ENCODE data around the gene YARS1.
A peak's percentile ranks its signal among the peaks of the same experiment; 100 is the strongest.

YARS1 gene

DNA sequence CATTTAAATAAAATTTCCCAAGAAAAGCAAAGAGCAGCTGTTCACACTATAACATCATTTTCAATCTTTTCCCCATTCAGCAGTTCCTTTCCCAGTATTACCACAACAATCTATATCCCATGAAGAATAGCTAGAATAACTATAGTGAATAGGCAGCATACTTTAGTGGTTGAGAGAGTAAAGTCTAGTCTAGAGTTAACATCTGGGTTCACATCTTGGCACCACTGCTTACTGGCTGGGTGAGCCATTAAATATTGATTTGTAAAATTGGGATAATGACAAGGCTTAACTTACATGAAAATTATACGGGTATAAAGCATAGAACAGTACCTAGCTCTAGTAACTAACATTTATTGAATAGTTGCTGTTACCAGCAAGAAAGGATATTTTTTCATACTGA, 14.7 kb upstream of the YARS1 start:
- H3K4me3 ChIP-seq (ENCODE audit: low read length), result no peak overlapping the region
- no peak for TF ChIP-seq ZNF274 (IDR thresholded peaks at IDR 0.05; ENCODE audit: low read depth, low read length)

- no peak overlapping the region for H3K4me3 ChIP-seq (ENCODE audit: low read length)
- TF ChIP-seq ZNF274 (IDR thresholded peaks at IDR 0.05; ENCODE audit: low read depth, low read length), result no peak
These were observed 13.1 kb upstream of the YARS1 start for GRCh38 chr1:32830092-32830852.

GRCh38 chr1:32828341-32828740, 11.2 kb upstream of the YARS1 start:
- H3K4me3 ChIP-seq (ENCODE audit: low read length), result no peak overlapping the region
- TF ChIP-seq ZNF274 (IDR thresholded peaks at IDR 0.05; ENCODE audit: low read depth, low read length), result no peak

DNA sequence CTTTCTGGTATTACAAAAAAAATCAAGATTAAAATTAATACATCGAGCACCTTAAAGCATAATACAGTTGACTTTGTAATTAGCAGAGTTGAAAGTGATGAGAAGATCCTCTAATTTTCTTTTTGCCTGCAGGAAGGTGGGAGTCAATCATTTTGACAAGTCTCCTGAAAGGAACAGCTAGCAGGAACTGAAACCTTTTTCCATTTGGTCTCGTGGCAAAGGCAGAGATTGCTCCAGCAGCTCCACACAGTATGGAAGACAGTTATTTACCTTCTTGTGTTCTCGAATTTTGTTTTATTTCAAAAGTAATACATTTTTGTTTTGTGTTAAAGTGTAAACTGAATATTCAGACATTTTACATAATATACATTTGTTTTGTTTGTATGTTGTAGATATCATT, 8.0 kb upstream of the YARS1 start:
- no peak for TF ChIP-seq ZNF274 (IDR thresholded peaks at IDR 0.05; ENCODE audit: low read depth, low read length)
- H3K4me3 ChIP-seq (ENCODE audit: low read length), result no peak overlapping the region

- peak overlapping the region; percentile 83 for H3K4me3 ChIP-seq (ENCODE audit: low read length)
- no peak for TF ChIP-seq ZNF274 (IDR thresholded peaks at IDR 0.05; ENCODE audit: low read depth, low read length)
These were observed 1.8 kb upstream of the YARS1 start for GRCh38 chr1:32818804-32819541.

DNA sequence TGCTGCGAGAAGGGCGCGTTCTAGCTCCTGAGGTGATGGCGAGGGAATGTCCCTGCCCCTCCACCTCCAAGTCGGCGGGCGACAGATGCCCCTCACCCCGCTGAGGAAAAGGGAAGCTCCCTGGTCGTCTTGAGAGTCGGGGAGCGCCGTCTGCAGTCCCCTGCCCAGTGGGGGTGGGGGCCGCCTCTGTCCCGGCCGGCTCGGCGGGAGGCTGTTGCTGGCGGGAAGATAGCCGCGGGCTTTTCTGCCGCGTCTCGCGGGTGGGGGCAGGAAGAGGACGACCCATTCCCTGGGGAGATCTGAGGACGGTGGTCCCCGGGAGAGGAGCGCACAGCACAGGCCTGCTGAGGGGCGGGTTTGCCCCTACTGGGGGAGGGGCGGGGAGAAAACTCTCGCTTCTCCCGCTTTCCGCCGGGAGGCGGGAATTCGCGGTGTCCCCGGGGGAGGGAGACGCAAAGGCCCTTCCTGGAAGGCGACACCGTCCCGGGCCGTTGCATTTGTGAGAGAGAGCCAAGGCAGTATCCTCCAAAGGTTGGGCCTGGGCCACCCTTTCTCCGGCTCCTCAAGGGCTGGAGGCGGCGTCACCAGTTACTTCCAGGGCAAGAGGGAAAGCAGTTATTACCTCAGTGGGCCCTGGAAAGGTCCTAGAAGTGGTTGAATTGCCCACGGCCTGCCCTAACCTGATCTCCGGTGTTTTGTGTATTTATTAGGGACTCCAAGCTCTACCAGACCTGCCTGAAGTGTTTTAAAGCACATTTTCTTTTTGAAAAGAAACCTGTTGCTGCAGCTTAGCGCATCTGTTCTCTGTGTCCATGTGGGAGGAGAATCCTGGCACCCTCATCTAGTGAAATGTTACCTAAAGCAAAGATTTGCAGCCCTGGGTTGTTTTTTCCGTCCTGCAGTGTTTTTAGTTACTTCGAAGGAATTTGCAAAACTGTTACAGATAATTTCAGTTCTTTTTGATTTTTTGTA, 943 bp upstream of the YARS1 start:
- no peak for TF ChIP-seq ZNF274 (IDR thresholded peaks at IDR 0.05; ENCODE audit: low read depth, low read length)
- H3K4me3 ChIP-seq (ENCODE audit: low read length), result peak overlapping the region; percentile 83

- TF ChIP-seq ZNF274 (IDR thresholded peaks at IDR 0.05; ENCODE audit: low read depth, low read length), result no peak
- peak overlapping the region; percentile 96 for H3K4me3 ChIP-seq (ENCODE audit: low read length)
These were observed 441 bp downstream of the YARS1 start for GRCh38 chr1:32816676-32817158.

DNA sequence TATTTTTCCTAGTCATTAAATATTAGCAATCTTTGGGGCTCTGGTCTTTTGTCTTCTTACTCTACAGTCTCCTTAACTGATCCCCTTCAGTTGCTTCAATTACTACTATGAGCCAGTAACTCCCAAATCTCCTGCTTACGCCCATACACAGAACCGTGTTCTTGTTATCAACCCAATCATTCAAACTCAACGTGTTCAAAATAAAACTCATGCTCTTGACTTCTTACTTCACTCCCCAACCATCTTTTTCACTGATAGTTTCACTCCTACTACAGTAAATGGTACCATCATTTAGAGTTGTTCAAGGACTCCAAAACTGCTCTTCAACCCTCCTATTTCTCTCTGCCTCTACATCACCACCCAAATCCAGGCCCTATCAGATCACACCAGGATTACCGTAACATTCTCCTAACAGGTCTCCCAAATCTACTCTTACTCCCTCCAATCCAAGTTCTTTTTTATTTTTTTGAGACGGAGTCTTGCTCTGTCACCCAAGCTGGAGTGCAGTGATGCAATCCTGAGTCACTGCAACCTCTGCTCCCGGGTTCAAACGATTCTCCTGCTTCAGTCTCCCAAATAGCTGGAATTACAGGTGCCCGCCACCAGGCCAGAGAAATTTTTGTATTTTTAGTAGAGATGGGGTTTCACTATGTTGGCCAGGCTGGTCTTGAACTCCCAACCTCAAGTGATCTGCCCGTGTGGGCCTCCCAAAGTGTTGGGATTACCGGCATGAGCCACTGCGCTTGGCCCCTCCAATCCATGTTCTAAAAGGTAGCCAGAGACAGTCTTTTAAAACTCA, 3.0 kb downstream of the YARS1 start:
- H3K4me3 ChIP-seq (ENCODE audit: low read length), result no peak overlapping the region
- TF ChIP-seq ZNF274 (IDR thresholded peaks at IDR 0.05; ENCODE audit: low read depth, low read length), result no peak

DNA sequence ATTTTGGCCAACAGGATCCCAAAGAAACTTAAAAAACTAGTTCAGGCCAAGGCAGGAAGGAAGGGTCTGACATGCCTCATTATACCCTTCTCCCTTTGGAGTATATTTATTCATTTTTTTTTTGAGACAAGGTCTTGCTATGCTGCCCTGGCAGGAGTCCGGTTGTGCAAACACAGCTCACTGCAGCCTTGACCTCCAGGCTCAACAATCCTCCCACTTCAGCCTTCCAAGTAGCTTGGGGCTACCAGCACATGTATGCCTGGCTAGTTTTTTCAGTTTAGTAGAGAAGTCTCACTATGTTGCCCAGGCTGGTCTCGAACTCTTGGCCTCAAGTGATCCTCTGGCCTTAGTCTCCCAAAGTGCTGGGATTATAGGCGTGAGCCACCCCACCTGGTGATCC, 5.2 kb downstream of the YARS1 start:
- no peak overlapping the region for H3K4me3 ChIP-seq (ENCODE audit: low read length)
- TF ChIP-seq ZNF274 (IDR thresholded peaks at IDR 0.05; ENCODE audit: low read depth, low read length), result no peak

DNA sequence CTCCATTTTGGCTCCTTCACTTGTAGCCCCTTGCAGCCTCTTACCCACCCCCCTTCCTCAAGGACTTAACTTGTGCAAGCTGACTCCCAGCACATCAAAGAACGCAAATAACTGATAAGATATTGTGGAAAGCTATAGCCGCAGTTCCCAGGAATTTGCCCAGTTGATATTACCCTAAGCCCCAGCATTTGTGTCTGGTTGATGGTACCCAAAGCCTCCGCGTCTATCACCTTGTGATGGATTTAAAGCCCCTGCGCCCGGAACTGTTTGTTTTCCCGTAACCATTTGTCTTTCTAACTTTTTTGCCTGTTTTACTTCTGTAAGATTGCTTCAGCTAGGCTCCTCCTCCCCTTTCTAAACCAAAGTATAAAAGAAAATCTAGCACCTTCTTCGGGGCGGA, 5.9 kb downstream of the YARS1 start:
- no peak for TF ChIP-seq ZNF274 (IDR thresholded peaks at IDR 0.05; ENCODE audit: low read depth, low read length)

GRCh38 chr1:32810358-32810757, 6.8 kb downstream of the YARS1 start:
- H3K4me3 ChIP-seq (ENCODE audit: low read length), result no peak overlapping the region
- TF ChIP-seq ZNF274 (IDR thresholded peaks at IDR 0.05; ENCODE audit: low read depth, low read length), result no peak

More for the DNA sequence above, 5.9 kb downstream of the YARS1 start:
- H3K4me3 ChIP-seq (ENCODE audit: low read length), result no peak overlapping the region

DNA sequence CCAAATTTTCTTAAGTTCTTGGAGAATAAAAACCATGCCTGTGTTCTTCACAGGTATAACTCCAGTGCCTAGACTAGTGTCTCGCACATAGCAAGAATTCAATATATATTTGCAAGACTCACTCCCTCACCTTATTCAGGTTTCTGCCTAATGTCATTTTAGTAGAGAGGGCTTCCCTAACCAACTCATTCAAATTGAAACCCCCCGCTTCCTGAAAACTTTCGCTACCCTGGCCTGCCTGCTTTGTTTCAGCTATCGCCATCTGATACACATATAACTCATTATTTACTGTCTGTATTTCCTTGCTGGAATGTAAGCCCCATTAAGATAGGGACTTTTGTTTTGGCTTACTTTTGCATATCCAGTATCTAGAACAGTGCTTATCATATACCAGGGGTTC, 8.6 kb downstream of the YARS1 start:
- H3K4me3 ChIP-seq (ENCODE audit: low read length), result no peak overlapping the region
- no peak for TF ChIP-seq ZNF274 (IDR thresholded peaks at IDR 0.05; ENCODE audit: low read depth, low read length)

GRCh38 chr1:32806910-32807523, 10.1 kb downstream of the YARS1 start:
- H3K4me3 ChIP-seq (ENCODE audit: low read length), result no peak overlapping the region
- TF ChIP-seq ZNF274 (IDR thresholded peaks at IDR 0.05; ENCODE audit: low read depth, low read length), result no peak
